SKM-1 treated with dmso at 0.1 percent for 144 hours (cell line): ENCODE measurements around the gene LSM4.
"Not testable (repeated sequence)": the region's sequence is repeated elsewhere in the genome, so short reads cannot be mapped to it uniquely, and the experiment has no call there.

ENCODE experiments used
- DNase-seq: peaks from one replicate; lab custom pipeline; 2025; ENCODE audit not compliant: unreplicated experiment; lab: John Stamatoyannopoulos, UW

Gene LSM4

DNA sequence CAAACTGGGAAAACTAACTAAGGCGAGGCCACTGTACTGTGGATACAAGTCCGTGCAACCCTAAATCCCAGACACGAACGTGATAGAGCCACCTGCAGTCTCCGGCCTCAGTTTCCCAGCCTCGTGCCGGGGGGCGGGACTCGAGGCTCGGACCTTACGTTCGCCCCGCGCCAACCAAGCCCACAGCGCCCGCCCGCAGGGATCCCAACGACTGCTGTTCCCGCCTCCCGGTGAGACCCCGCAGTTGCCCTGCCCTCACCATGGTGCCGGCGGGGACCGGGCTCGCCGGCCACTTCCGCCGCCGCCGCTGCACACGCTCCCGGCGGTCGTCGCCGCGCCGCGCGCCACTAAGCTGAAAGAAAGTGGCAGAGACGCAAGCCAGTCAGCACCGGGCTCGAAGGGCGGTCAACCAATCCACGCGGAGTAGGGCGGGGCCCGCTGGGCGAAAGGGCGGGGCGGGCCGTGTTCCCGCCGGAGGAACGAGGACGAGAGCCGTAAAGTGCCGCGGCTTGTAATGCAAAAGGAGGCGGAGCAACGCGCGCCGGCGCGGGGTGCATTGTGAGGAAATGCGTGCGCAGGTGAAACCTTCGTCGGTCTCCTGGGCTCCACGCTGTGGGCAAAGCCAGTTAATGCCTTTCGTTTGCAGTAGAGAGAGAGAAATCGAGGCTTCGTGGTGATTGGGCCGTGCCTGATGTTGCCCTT, at the start of gene LSM4:
Gene LSM4, minus strand, starts transcription at position 318 of the 702 bp plus-strand sequence. Its CDS starts 56 bp downstream, at position 262.
- DNase-seq = peak; percentile 96

DNA sequence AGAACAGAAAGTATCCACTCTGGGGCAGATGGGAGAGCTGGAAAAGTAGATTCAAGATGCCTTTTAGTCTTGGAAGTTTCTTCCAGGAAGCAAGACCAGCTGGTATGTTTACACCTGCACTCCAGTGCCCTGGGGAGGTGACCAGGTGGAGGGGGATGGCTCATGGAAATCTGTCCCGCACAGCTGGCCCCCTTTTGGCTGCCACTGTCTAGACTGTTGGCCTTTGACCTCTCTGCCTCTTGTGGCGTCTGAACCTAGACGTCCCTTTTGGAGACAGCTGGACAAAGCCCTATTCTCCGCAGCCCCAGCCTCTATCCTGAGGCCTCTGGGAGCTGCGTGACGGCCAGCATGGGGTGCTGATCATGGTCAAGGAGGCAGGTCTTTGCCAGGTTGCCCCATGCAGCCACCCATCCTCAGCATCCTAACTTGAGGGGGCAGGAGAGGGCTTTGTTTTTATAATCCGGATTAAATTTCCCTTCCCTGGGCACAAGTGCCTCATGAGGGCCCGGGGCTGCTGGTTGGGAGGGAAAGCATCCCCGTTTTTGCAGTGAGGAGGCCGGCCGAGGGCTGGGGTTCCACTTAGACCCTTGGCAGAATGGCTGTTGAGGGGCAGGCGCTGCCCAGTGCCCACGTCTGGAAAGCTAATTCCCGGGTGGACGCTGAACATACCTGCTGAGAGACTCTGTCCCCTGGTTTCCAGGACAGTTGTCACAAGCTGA, 45.8 kb upstream of the LSM4 start:
- no peak for DNase-seq

DNA sequence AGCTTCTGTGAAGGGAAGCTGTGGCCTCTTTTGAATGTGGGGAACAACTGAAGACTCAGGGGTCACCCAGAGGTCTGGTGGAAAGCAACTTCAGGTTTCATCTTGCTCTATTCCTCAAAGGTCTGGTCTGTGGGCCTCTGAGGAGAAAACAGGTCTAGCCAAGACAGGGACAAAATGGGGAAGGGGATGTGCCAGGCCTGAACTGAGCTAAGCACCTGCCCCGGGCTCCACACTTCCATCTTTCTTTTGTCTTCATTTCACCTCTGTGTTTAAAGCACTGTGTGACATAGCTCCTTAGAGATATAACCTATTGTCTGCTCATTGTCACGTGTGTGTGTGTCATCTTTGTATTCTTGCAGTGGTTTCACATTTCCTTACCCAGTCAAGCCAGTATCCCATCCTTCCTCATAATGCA, 43.2 kb upstream of the LSM4 start:
- peak; percentile 54 for DNase-seq

DNA sequence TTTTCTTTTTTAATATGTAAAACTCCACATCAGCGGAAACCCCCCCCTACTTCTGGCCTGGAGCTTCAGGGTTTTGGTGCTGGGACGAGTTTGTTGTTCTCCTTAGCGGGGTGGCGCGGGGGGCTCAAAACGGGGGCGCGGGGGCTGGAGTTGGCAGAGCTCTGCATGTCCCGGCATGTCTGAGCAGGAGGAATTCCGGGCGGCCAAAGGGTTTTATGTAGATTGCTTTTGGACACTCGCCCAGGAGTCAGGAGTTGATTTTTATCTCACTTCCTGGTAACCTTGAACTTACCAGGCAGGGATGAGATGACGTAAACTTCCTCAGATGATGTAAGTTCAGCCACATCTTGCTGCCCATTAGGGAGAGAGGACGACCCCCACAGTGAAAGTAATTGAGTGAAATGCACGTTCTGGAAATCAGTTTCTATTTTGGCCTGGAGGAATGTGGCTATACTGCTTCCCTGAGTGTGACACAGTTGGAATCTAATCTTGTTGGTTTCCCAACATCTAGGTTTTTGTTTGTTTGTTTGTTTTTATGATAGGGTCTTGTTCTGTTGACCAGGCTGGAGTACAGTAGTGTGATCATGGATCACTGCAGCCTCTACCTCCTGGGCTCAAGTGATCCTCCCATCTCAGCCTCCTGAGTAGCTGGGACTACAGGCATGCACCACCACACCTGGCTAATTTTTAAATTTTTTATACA, 42.1 kb upstream of the LSM4 start:
- peak; percentile 62 for DNase-seq

DNA sequence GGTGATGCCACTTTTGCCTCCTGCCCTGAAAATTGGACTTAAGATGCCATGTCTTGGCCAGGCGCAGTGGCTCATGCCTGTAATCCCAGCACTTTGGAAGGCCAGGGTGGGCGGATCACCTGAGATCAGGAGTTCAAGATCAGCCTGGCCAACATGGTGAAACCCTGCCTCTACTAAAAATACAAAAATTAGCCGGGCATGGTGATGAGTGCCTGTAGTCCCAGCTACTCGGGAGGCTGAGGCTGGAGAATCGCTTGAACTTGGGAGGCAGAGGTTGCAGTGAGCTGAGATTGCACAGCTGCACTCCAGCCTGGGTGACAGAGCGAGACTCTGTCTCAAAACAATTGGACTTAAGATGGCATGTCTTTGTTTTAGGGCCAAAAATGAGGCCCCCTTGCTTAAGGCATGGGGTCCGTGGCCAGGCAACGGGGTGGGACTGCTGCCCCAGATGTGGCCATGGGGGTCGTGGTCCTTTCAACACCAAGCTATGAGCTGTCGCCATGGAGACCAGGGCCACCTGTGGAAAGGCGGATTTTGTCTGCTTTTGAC, 41.5 kb upstream of the LSM4 start:
- not testable (repeated sequence) for DNase-seq

DNA sequence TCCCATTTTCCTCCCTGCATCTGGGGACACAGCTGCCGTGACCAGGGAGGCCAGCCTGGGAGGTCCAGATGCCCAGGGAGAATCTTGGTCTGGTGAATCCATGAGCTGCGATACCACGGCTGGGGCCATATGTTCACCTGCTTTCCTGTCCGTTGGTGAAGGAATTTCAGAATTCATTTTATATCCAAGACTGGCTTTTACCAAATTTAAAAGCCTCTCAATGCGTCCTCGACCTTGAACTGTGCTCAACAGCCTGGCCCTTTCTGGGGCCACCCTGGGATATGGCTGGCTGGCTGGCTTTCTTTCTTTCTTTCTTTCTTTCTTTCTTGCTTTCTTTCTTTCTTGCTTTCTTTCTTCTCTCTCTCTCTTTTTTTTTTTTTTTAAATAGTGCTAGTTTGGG, 40.9 kb upstream of the LSM4 start:
- no peak for DNase-seq

DNA sequence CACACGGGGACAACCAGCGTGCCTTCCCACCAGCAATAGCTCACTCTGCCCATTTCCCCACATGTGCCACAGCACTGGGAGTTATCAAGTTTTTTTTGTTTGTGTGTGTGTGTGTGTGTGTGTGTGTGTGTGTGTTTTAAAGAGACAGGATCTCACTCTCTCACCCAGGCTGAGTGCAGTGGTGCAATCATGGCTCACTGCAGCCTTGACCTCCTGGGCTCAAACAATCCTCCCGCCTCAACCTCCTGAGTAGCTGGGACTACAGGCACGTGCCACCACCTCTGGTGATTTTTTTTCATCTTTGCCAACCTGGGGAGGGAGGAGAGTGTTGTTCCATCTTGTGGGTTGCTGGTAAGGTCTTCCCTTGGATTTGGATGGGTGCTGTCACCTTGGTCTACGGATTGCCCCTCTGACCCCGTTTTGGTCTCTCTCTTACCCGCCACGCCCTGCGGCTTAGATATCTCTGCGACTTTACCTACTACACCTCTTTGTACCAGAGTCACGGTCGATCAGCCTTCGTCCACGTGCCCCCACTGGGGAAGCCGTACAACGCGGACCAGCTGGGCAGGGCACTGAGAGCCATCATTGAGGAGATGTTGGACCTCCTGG, 40.2 kb upstream of the LSM4 start:
- DNase-seq = no peak

DNA sequence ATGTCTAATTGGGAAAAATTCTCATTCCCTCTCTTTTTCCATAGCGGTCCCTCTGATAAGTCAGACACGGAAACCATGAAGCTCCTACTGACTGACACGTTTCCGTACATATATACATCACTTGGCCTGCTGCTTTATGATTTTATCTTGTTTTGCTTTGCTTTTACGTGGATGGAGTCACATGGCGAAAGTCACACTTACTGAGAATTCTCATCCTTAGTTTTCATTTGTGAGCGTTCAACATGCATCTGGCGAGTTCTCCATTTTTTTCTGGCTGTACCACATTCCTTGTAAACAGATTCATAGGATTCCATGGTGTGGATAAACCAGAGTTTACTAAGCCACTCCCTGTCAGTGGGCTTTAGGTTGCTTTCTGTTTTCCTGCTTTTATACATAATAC, 38.8 kb upstream of the LSM4 start:
- DNase-seq = no peak

DNA sequence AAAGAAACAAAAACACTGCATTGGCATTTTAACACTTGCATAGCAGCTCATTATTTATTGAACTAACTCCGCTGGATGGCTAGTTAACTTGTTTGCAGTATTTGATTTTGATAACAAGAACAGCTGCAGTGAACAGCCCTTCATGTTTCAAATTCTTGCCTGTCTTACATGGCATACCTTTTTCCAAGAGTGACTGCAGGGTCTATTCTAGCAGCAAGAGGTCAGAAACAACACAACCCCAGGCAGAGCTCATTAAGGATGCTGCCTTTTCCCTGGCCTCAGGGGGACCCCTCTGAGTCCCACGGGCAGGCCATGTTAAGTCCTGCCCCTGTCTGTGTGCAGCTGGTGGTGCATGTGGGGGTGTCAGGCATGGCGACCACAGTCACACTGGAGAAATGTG, 34.2 kb upstream of the LSM4 start:
- no peak for DNase-seq

DNA sequence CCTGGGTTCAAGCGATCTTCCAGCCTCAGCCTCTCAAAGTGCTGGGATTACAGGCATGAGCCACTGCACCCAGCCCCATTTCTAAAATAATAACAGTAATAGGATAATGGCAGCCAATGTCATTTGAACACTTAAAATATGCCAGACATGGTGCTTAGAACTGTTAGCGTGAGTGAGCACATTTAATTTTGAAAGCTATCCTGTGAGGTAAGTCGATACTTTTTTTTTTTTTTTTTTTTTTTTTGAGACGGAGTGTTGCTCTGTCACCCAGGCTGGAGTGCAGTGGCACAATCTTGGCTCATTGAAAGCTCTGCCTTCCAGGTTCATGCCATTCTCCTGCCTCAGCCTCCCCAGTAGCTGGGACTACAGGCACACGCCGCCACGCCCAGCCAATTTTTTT, 31.9 kb upstream of the LSM4 start:
- DNase-seq = not testable (repeated sequence)

DNA sequence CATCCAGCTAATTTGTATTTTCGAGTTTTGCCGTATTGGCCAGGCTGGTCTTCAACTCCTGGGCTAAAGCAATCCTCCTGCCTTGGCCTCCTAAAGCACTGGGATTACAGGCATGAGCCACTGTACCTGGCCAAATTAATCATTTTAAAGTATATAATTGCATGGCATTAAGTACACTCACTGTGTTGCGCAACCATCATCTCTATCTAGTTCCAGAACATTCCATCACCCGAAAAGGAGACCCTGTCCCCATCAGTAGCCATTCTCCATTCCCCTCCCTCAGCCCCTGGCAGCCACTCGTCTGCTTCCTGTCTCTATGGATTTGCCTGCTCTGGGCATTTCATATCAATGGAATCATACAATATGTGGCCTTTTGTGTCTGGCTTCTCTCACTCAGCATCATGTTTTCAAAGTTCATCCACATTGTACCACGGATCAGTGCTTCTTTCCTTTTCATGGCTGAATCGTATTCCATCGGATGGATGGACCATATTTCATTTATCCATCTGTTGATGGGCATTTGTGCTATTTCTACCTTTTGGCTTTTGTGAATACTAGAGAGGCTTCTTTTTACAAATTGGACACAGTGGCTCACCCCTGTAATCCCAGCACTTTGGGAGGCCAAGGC, 30.6 kb upstream of the LSM4 start:
- DNase-seq = no peak

DNA sequence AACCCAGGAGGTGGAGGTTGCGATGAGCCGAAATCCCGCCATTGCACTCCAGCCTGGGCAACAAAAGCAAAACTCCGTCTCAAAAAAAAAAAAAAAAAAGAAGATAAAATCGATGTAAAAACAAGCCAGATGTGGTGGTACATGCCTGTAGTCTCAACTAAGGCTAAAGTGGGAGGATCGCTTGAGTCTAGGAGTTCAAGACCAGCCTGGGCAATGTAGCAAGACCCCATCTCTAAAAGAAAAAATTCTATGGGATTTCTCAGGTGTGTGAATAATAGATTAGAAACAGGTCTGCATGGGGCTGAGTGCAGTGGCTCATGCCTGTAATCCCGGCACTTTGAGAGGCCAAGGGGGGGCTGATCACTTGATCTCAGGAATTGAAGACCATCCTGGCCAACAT, 28.7 kb upstream of the LSM4 start:
- no peak for DNase-seq

DNA sequence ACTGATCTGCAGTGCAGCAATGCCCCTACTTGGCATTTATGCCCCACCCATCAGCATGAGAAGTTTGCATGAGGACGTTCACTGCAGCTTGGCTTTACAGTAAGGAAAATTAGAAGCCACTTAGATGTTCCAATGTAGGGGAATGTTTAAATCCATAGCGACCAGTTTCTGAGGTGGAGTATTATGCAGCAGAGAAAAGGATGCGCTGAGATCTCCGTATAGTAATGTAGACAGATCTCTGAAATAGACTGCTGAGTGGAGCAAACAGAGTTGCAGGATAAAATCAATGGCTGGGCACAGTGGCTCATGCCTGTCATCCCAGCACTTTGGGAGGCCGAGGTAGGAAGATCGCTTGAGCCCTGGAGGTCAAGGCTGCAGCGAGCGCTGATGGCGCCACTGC, 27.6 kb upstream of the LSM4 start:
- no peak for DNase-seq

DNA sequence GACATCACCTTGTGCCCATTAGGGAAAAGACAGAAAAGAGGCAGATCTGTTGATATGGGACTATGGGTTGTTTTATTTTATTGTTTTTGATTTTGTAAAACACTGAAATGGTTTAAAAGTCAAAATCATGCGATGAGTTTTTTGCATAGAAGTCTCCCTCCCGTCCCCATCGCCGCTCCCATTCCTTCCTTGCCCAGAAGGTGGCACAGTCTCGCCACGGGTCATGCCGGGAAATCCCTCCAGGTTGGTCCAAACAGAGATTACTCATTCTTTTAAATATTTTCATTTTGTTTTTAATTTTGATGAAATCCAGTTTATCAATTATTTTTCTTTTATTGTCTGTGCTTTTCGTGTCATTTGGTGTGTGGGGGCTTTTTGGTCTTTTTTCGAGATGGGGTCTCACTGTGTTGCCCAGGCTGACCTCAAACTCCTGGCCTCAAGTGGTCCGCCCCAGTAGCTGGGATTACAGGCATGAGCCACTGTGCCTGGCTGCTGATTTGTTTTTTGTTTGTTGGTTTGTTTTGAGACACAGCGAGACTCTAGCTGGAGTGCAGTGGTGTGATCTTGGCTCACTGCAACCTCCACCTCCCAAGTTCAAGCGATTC, 26.8 kb upstream of the LSM4 start:
- peak; percentile 13 for DNase-seq

DNA sequence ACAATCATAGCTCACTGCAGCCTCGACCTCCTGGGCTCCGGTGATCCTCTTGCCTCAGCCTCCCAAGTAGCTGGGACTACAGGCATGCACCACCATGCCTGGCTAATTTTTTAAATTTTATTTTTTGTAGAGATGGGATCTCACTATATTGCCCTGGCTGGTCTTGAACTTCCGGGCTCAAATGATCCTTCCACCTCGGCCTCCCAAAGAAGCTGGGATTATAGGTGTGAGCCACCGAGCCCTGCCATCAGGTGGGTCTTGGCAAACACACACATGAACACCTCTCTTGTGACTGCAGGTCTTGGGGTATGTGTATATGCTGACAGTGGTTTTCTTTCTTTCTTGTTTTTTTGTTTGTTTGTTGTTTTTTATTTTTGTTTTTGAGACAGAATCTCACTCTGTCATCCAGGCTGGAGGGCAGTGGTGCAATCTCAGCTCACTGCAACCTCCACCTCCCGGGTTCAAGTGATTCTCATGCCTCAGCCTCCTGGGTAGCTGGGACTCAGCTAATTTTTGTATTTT, 26.0 kb upstream of the LSM4 start:
- DNase-seq = not testable (repeated sequence)

DNA sequence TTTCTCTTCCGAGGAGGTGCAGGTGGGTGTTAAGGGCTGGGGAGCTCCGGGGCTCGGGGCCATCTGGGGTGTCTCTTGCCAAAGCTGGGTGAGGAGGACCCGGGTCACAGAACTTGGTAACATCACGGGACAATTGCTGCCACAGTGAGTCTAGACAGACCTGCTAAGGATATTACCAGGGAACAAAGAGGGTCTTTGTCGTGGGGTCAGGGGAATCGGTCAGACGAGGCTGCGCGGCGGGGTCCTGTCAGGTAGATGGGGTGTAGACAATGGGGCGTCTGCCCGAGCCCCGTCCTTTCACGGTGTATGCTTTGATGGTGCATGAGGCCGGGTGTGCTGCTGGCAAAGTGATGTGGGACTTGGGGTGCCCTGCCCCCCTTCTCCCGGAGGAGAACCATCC, 25.3 kb upstream of the LSM4 start:
- no peak for DNase-seq

DNA sequence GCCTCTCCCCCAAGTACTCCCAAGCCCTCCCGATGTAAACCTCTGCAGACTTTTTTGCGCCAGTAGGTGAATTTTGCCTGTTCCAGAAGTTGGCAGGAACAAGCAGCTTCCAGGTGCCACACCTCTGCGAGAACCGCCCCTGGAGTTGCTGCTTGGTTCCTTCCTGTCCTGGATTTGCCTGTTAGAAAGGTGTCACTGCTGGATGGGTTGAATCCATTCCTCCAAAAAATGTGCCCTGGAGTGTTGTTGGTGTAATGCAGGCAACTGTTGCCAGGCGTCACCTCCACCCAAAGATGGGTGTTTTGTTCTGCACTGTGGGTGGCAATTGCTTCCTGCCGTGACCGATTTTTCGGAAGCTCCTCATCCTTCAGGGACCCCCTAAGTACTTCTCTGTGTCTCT, 23.2 kb upstream of the LSM4 start:
- no peak for DNase-seq

DNA sequence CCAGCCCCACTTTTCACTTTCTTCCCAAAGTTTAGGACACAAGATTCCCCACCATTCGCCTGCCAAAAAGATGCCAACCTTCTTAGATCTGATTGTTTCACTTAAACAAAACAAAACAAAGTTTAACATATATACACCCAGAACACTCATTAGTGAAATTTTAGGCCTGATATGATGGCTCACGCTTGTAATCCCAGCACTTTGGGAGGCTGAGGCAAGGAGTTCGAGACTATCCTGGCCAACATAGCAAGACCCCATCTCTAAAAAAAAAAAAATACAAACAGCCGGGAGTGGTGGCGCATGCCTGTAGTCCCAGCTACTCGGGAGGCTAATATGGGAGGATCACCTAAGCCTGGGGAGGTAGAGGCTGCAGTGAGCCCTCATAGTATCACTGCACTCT, 22.4 kb upstream of the LSM4 start:
- DNase-seq = no peak

DNA sequence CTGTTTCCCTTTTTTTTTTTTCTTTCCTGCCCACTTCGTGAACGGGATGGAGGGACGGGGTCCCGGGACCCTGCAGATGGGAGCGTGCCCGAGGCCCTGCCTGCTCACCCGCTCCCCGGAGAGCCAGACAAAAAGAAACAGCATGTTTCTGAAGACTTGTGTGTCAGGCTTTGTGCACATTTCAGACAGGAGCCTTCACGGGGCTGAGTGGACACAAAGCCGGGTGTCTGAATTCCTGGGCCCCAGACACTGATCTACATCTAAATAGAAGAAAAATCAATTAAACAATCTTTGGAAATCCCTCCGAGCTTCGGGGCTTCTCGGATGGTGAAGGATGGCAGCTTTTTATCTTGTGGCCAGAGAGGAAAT, 21.7 kb upstream of the LSM4 start:
- DNase-seq = no peak

DNA sequence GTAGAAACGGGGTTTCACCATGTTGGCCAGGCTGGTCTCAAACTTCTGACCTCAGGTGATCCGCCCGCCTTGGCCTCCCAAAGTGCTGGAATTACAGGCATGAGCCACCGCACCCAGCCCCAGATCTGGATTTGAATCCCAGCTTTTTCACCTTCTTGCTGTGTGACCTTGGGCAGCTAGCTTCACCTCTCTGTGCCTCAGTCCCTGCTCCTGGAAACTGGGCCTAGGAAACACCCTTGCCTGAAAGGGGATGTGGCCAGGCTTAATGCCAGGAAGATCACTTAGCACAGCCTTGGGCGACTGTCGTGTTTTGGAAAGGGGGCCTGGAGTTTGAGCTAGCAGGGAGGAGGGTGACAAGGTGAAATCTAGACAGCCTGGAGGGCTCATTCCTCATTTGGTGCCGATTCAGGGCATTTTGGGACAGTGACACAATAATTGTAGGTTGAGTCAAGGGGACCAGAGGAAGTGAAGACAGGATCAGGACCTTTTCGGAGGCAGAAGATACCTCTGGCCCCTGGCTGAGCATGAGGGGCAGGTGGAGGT, 19.3 kb upstream of the LSM4 start:
- no peak for DNase-seq
